MM.1S (cell line): ENCODE measurements around the gene RFK.

Experiments used
- CTCF ChIP-seq: fragments of 300-600 bp; sonication (generic); IDR thresholded peaks from 2 replicates; pipeline ENCODE4 v1.5.1; 2016; ENCODE audit warnings: antibody characterized with exemption, low read length, mixed read lengths
- EZH2 ChIP-seq: fragments of 300-600 bp; sonication (generic); optimal IDR thresholded peaks from 2 replicates; pipeline ENCODE3; 2017; ENCODE audit warnings: low read depth, mild to moderate bottlenecking, antibody characterized with exemption, low read length, mixed read lengths
- EZH2phosphoT487 ChIP-seq: fragments of 300-600 bp; sonication (generic); IDR thresholded peaks from 2 replicates; pipeline ENCODE4 v1.6.1; 2018; ENCODE audit warnings: antibody characterized with exemption, low read length

GRCh38 chr9:76414661-76415060 is 20.4 kb upstream of the RFK start:
- TF ChIP-seq CTCF (no peak), EZH2phosphoT487 (no peak), EZH2 (no peak)
